GM12892 (cell line): ENCODE results near the gene ACD.

ENCODE experiments used
- POLR2A ChIP-seq: IDR thresholded peaks from 2 replicates; pipeline ENCODE4 v1.6.1; 2011; ENCODE audit warnings: low read depth, low read length, control low read depth
- POLR2AphosphoS5 ChIP-seq: IDR thresholded peaks from 2 replicates; pipeline ENCODE4 v1.6.1; 2011; ENCODE audit warnings: low read depth, low read length, control low read depth

- no peak for TF ChIP-seq POLR2AphosphoS5
- no peak for TF ChIP-seq POLR2A
Measured at GRCh38 chr16:67709050-67709449, 49.0 kb upstream of the ACD start.
